ENCODE measurements around the gene ANXA2. TPM values are rescaled to one million over a fixed set of nuclear protein-coding genes. Genes with fewer than 3 reads are reported as not detected.
A peak's percentile ranks its signal among the peaks of the same experiment; 100 is the strongest.

Gene ANXA2
- polyA plus RNA-seq, 1 of the 3 experiments (the other 2 are of a cell fraction): 4,669 TPM

GRCh38 chr15:60351066-60351465 lies 46.7 kb downstream of the ANXA2 start:
- DNase-seq: no peak
- no peaks in the 10 kb centered on the region for H3K9me3 ChIP-seq
- POLR2A ChIA-PET: no interaction called here
- H3F3A ChIP-seq (replicated peaks; ENCODE audit: insufficient read depth): peaks cover 92% of the 10 kb centered on the region
- peaks cover 38% of the 10 kb centered on the region for H3K79me2 ChIP-seq (ENCODE audit: insufficient read depth)
- H2AFZ ChIP-seq (ENCODE audit: low read depth): no peak overlapping the region
- TF ChIP-seq SIN3A (IDR thresholded peaks at IDR 0.05; ENCODE audit: borderline replicate concordance, low read depth, low read length) (no peak), MEF2A (IDR thresholded peaks at IDR 0.05; ENCODE audit: borderline replicate concordance, low read depth) (no peak), NFIC (IDR thresholded peaks at IDR 0.05; ENCODE audit: borderline replicate concordance) (no peak), ELF1 (IDR thresholded peaks at IDR 0.05) (no peak), MXI1 (IDR thresholded peaks at IDR 0.05; ENCODE audit: low read depth, low read length) (no peak), YY1 (IDR thresholded peaks at IDR 0.05; ENCODE audit: low read depth) (no peak)
- H3K27me3 ChIP-seq (ENCODE audit: insufficient read depth): no peaks in the 10 kb centered on the region
- H3K9ac ChIP-seq: peak overlapping the region; percentile 5; the same call in 1 of the 2 replicates
- peak overlapping the region in 1 of 2 experiments; percentile 65; a peak in 2 of 4 replicates for H3K27ac ChIP-seq (ENCODE audit: low read depth in 2 of 2, low read length in 1 of 2)
- peaks cover 0 to 9% of the 10 kb centered on the region in 2 experiments; a peak in 1 of 4 replicates for H3K4me1 ChIP-seq (ENCODE audit: control insufficient read depth in 1 of 2, insufficient read depth in 2 of 2, low read depth in 1 of 2, low read length in 1 of 2)
- peaks cover 85 to 91% of the 10 kb centered on the region in 2 experiments for H3K36me3 ChIP-seq (replicated peaks in 1 of 2; ENCODE audit: control insufficient read depth in 1 of 2, insufficient read depth in 2 of 2, low read length in 1 of 2)
- no peaks in the 10 kb centered on the region for H3K9me2 ChIP-seq
- no peak overlapping the region for H3K4me2 ChIP-seq
- H4K20me1 ChIP-seq (ENCODE audit: insufficient read depth): peaks cover 94% of the 10 kb centered on the region
- WGBS (ENCODE audit: low lambda C conversion rate): 83% methylated on average over 3 of the region's 3 CpGs
- CTCF ChIA-PET: interaction anchor here (0.9 to 2.0 kb wide), 4 partner anchors 9 to 170 kb away, joined by 3 to 6 read pairs (median 4); no protein-coding TSS in a partner anchor
- no peak overlapping the region for H3K4me3 ChIP-seq (ENCODE audit: low read depth in 2 of 2, low read length in 1 of 2)

GRCh38 chr15:60350108-60350507 lies 47.7 kb downstream of the ANXA2 start:
- no peak overlapping the region for H3K4me2 ChIP-seq
- H3K9ac ChIP-seq: no peak overlapping the region
- no peak overlapping the region for H3K4me3 ChIP-seq (ENCODE audit: low read depth in 2 of 2, low read length in 1 of 2)
- 93% methylated on average over 2 of the region's 2 CpGs for WGBS (ENCODE audit: low lambda C conversion rate)
- H3K27ac ChIP-seq (ENCODE audit: low read depth in 2 of 2, low read length in 1 of 2): peak overlapping the region; percentile 31 to 65; a peak in 3 of 4 replicates
- CTCF ChIA-PET: interaction anchor here (1.5 to 2.0 kb wide), 2 partner anchors 10 to 171 kb away, joined by 4 to 6 read pairs; no protein-coding TSS in a partner anchor
- H3K4me1 ChIP-seq (ENCODE audit: control insufficient read depth in 1 of 2, insufficient read depth in 2 of 2, low read depth in 1 of 2, low read length in 1 of 2): peaks cover 0 to 9% of the 10 kb centered on the region in 2 experiments; a peak in 1 of 4 replicates
- H3F3A ChIP-seq (replicated peaks; ENCODE audit: insufficient read depth): peaks cover 92% of the 10 kb centered on the region
- H3K9me3 ChIP-seq: no peaks in the 10 kb centered on the region
- peak; percentile 22; the same call in 1 of the 2 replicates for TF ChIP-seq POLR2AphosphoS5 (IDR thresholded peaks at IDR 0.05; ENCODE audit: low read depth, low read length)
- no peak for TF ChIP-seq YY1 (IDR thresholded peaks at IDR 0.05; ENCODE audit: low read depth)
- H3K36me3 ChIP-seq (replicated peaks in 1 of 2; ENCODE audit: control insufficient read depth in 1 of 2, insufficient read depth in 2 of 2, low read length in 1 of 2): peaks cover 85 to 91% of the 10 kb centered on the region in 2 experiments
- DNase-seq: no peak
- peaks cover 92% of the 10 kb centered on the region for H4K20me1 ChIP-seq (ENCODE audit: insufficient read depth)
- no peak overlapping the region for H2AFZ ChIP-seq (ENCODE audit: low read depth)
- H3K79me2 ChIP-seq (ENCODE audit: insufficient read depth): peaks cover 28% of the 10 kb centered on the region
- POLR2A ChIA-PET: no interaction called here
- H3K9me2 ChIP-seq: no peaks in the 10 kb centered on the region
- no peaks in the 10 kb centered on the region for H3K27me3 ChIP-seq (ENCODE audit: insufficient read depth)

DNA sequence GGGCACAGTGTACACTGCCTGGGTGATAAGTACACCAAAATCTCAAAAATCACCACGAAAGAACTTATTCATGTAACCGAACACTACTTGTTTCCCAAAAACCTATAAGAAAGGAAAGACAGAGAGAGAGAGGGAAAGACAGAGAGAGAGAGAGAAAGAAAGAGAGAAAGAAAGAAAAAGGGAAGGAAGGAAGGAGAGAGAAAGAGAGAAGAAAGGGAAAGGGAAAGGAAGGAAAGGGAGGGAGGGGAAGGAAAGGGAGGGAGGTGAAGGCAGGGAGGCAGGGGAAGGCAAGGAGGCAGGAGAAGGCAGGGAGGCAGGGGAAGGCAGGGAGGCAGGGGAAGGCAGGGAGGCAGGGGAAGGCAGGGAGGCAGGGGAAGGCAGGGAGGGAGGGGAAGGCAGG lies 48.2 kb downstream of the ANXA2 start:
- peaks cover 84 to 90% of the 10 kb centered on the region in 2 experiments for H3K36me3 ChIP-seq (replicated peaks in 1 of 2; ENCODE audit: control insufficient read depth in 1 of 2, insufficient read depth in 2 of 2, low read length in 1 of 2)
- H3K9me3 ChIP-seq: no peaks in the 10 kb centered on the region
- peaks cover 0 to 9% of the 10 kb centered on the region in 2 experiments; a peak in 1 of 4 replicates for H3K4me1 ChIP-seq (ENCODE audit: control insufficient read depth in 1 of 2, insufficient read depth in 2 of 2, low read depth in 1 of 2, low read length in 1 of 2)
- H3K4me3 ChIP-seq (ENCODE audit: low read depth in 2 of 2, low read length in 1 of 2): no peak overlapping the region
- H3K27ac ChIP-seq (ENCODE audit: low read depth in 2 of 2, low read length in 1 of 2): peak overlapping the region in 1 of 2 experiments; percentile 49; a peak in 1 of 4 replicates
- ChIA-PET POLR2A (no interaction called here), CTCF (no interaction called here)
- no peak overlapping the region for H3K4me2 ChIP-seq
- peaks cover 92% of the 10 kb centered on the region for H3F3A ChIP-seq (replicated peaks; ENCODE audit: insufficient read depth)
- H3K9me2 ChIP-seq: no peaks in the 10 kb centered on the region
- H3K9ac ChIP-seq: no peak overlapping the region
- TF ChIP-seq RFX5 (IDR thresholded peaks at IDR 0.05; ENCODE audit: low read length) (no peak), NFIC (IDR thresholded peaks at IDR 0.05; ENCODE audit: borderline replicate concordance) (no peak), TEAD4 (IDR thresholded peaks at IDR 0.05; ENCODE audit: borderline replicate concordance, insufficient read depth) (no peak), RXRA (IDR thresholded peaks at IDR 0.05; ENCODE audit: borderline replicate concordance, low read depth) (no peak), RCOR1 (IDR thresholded peaks at IDR 0.05; ENCODE audit: low read length) (no peak), IRF3 (IDR thresholded peaks at IDR 0.05; ENCODE audit: low read depth, low read length) (no peak), NRF1 (IDR thresholded peaks at IDR 0.05; ENCODE audit: low read depth, low read length) (no peak)
- H2AFZ ChIP-seq (ENCODE audit: low read depth): no peak overlapping the region
- DNase-seq: no peak
- peaks cover 23% of the 10 kb centered on the region for H3K79me2 ChIP-seq (ENCODE audit: insufficient read depth)
- H3K27me3 ChIP-seq (ENCODE audit: insufficient read depth): no peaks in the 10 kb centered on the region
- WGBS (ENCODE audit: low lambda C conversion rate): 94% methylated on average over 2 of the region's 2 CpGs
- peaks cover 92% of the 10 kb centered on the region for H4K20me1 ChIP-seq (ENCODE audit: insufficient read depth)
